ENCODE measurements around the gene MT1M. TPM values are rescaled to one million over a fixed set of nuclear protein-coding genes. Genes with fewer than 3 reads are reported as not detected.

Gene MT1M
- total and polyA plus RNA-seq, 8 donors, result 8.3 to 34.6 (median 14.6) TPM

DNA sequence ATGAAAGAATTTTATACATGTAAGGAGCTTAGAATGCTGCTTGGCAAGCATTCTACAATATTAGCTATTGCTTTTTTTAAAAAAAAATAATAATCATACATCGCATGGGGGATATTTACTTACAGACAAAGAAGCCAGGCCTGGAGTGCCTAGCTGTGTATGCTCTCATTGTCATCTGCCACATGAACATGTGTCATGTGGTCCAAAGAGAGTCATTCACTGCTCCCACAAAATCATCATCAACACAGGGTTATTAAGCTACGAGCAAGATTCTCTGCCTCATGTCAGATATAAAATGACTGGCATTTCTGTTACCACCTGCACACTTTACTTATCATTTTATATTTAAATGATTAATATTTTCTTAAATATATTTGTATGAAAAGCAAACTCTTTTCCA lies 8.8 kb upstream of the MT1M start:
- TF ChIP-seq CTCF (IDR thresholded peaks at IDR 0.05), result no peak
- Histone ChIP-seq H3K27ac (no peak overlapping the region), H3K4me3 (no peak overlapping the region), H3K36me3 (no peaks in the 10 kb centered on the region), H3K4me1 (peaks cover 3 to 12% (median 9%) of the 10 kb centered on the region in 3 donors), H3K9me3 (no peaks in the 10 kb centered on the region), H3K27me3 (no peaks in the 10 kb centered on the region)
- no peak for DNase-seq
- WGBS, 2 donors, result 91 to 98% methylated on average over 2 of the region's 2 CpGs
- intact Hi-C loops (cut with DNase I), result no loop called here
- no peak for ATAC-seq
- FAIRE-seq, result no peak

GRCh38 chr16:56625140-56625942 lies 7.1 kb upstream of the MT1M start, which contains the start of gene MT1E:
MT1E (plus strand) TSS chr16:56625781; CDS start chr16:56625852, 71 bp downstream.
- DNase-seq (peak; percentile 81 to 93 (median 88)), ATAC-seq (peak; percentile 77 to 93 (median 90)), FAIRE-seq (no peak)
- TF ChIP-seq CTCF (IDR thresholded peaks at IDR 0.05), result no peak
- H3K27me3 ChIP-seq, result no peaks in the 10 kb centered on the region
- peaks cover 0 to 9% (median 7%) of the 10 kb centered on the region in 3 donors for H3K4me1 ChIP-seq
- H3K36me3 ChIP-seq, result no peaks in the 10 kb centered on the region
- H3K27ac ChIP-seq, result peak within 1 kb of the TSS; percentile 94 to 97 (median 95)
- no peaks in the 10 kb centered on the region for H3K9me3 ChIP-seq
- H3K4me3 ChIP-seq, result peak within 1 kb of the TSS; percentile 37 to 74 (median 63)
- intact Hi-C loops (cut with DNase I), result no loop called here
- 1% methylated on average over 50 to 62 of the region's 62 CpGs for WGBS, 2 donors

DNA sequence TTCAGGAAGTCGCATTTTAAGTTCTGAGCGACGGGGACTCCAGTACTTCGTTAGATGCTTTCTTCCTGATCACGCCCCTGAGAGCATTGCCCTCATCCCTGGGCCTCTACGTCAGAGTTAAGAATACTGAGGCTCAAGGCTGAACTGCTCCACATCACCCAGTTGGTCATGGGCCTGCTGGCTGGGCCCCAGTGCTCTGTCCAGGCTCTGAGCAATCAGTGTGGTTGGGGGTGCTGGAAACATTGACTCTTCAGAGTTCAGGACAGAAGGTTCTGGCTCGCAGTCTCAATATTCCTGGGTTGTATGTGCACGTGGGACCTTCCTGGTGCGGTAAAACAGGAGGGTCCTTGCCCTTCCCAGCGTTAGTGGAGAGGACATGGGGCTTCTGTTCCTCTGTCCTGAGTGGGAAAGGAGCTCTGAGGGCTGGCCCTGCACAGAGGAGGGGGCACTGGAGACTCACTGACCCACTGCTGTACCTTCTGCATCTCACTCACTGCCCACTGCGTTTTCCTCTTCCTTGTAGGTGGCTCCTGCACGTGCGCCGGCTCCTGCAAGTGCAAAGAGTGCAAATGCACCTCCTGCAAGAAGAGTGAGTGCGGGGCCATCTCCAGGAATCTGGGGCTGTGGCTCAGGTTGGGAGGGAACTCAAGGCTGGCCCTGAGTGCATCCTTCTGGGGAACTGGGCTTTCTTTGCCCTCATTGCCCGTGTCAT lies 6.4 kb upstream of the MT1M start:
- TF ChIP-seq CTCF (IDR thresholded peaks at IDR 0.05), result no peak
- H3K9me3 ChIP-seq, result no peaks in the 10 kb centered on the region
- intact Hi-C loops (cut with DNase I), result no loop called here
- FAIRE-seq (no peak), ATAC-seq (peak; percentile 50 to 73 (median 64)), DNase-seq (peak in 4 of 6 donors; percentile 60 to 84 (median 77))
- H3K27ac ChIP-seq, result peak overlapping the region; percentile 94 to 97 (median 95)
- no peaks in the 10 kb centered on the region for H3K36me3 ChIP-seq
- H3K27me3 ChIP-seq, result no peaks in the 10 kb centered on the region
- peaks cover 0 to 9% (median 7%) of the 10 kb centered on the region in 3 donors for H3K4me1 ChIP-seq
- WGBS, 2 donors, result 6 to 20% methylated on average over 16 of the region's 16 CpGs
- peak overlapping the region; percentile 37 to 74 (median 63) for H3K4me3 ChIP-seq

GRCh38 chr16:56626685-56627084 lies 5.8 kb upstream of the MT1M start:
- FAIRE-seq (no peak), DNase-seq (peak in 1 of 6 donors; percentile 34), ATAC-seq (peak in 3 of 4 donors; percentile 2 to 25 (median 8))
- intact Hi-C loops (cut with DNase I), result no loop called here
- no peak for TF ChIP-seq CTCF (IDR thresholded peaks at IDR 0.05)
- peaks cover 0 to 9% (median 7%) of the 10 kb centered on the region in 3 donors for H3K4me1 ChIP-seq
- H3K36me3 ChIP-seq, result no peaks in the 10 kb centered on the region
- no peaks in the 10 kb centered on the region for H3K27me3 ChIP-seq
- peak overlapping the region; percentile 37 to 74 (median 63) for H3K4me3 ChIP-seq
- H3K9me3 ChIP-seq, result no peaks in the 10 kb centered on the region
- WGBS, 2 donors, result 8 to 12% methylated on average over 7 of the region's 7 CpGs
- peak overlapping the region; percentile 94 to 97 (median 95) for H3K27ac ChIP-seq
